ENCODE results near the gene FNIP2.
"Not testable (repeated sequence)": the region's sequence is repeated elsewhere in the genome, so short reads cannot be mapped to it uniquely, and the experiment has no call there.

FNIP2 gene

DNA sequence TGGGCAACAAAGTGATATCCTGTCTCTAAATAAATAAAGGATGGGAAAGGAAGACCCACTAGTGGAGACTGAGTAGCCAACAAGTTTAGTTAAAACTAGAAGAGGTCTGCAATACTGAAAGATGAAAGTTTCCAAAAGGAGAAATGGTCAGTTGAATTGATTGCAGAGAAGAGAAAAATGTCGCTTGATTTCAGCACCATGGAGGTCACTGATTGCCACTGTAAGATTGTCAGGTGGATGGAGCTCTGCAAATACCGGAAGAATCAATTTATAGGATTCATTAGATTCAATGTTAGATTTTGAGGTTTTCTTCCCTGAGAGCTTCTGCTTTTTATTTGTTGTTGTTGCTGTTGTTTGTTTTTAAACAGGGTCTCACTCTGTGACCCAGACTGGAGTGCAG is 5.4 kb upstream of the FNIP2 start:
- no peak for DNase-seq

DNA sequence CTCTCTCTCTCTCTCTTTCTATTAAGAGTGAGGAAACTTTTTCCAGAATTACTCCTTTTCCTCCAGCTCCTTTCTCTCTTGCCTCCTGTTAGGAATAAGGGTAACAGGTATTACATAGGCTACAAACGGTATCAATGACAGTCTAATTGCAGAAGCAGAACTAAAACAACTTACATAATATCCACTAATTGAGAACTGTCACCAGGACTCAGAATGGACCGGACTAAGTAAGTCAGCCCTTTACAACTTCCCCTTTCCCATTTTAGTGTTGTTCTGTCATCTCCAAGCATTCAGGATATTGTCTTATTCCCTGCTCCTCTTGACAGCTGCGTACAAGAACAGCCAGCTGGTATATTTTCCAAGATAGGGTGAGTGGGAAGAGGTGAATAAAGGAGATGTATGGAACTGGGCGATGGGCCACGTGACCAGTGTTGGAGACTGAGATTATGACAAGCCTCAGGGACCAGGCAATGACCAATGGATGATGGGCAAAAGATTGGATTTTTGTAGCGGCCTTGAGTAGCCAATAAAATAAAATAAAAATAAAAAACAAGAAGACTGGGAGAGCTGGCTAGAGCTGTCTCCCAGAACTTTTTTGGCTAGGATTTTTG is 2.3 kb upstream of the FNIP2 start:
- DNase-seq, result no peak

DNA sequence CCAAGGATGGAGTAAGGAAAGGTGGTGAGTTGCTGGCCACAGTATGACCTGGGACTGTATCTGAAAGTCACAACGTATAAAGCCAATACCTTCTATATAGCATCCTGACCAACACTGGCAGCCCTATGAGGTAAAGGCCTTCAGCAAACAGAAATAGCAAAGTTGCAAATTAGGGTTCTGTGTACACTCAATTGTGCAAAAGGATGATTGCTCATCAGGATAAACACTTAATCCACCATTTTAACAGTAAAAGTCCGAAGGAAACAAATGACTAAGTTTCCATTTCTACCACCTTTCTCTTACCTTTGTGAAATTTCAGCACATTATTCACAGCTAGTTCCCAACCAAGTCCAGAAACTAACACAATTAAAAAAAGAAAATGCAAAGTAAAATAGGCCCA is 1.4 kb upstream of the FNIP2 start:
- DNase-seq, result no peak

DNA sequence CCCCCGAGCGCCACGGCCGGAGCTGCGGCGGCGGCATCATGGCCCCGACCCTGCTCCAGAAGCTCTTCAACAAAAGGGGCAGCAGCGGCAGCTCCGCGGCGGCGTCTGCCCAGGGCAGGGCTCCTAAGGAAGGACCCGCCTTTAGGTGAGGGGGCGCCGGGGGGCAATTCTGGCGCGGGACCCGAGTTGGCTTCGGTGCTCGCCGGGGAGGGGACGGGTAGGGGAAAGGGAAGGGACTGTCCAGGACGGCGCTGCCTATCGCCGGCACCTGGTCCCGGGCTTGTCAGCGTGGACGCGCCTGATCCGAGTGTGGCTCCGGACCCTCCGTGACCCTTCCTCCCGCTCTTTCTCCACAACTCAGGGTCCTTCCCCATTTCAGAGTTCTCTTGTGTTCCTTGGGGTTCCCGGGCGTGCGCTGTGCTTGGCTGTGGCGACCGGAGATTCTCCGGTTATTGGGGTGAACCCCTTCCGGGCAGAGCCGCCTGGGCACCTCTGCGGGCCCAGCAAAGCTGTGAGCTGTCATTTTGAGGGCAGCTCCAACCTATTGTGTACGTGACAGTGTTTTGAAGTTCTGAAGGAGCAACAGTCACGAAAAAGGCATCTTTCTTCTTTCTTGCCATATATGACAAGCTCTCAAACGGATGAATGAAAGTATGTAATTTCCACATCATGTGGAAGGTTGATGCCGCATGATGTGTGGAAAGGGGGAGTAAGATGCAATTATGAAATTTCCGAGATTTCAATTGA is 522 bp downstream of the FNIP2 start:
- peak; percentile 24 for DNase-seq

DNA sequence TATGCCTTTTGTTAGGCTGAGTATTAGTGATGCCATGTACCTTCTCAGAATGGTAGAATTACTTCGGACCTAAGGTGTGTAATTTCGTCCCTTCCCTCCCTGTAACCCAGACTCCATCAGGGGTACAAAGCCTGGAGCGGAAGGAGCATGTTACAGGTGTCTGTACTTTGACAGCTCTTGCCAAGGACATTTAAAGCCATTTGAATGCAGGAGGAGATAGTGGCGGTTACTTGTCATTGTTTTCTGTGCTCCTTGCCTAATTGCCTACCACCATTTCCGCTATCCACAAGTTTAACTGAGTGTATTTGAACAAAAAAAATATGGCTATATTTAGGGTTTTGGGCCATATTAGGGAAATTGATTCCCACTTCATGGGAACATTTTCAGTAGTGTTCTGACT is 1.8 kb downstream of the FNIP2 start:
- DNase-seq, result no peak

DNA sequence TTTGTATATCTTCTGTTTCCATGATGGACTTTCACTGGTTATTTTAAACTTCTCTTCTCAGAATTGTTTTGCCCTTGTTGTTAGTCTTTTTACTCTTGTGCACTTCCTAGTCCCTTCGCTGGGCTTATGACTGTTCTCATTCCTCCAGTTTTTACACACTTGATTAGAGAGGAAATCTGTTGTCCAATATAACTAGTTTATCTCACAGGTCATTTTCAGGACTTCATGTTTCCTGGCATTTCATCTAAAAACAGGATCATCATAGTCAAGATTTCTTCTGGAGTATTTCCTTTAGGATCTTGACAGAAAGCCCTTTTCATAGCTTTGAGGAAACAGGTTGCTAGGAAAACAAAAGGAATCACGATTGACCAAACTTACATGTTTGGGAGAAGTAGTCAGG is 3.0 kb downstream of the FNIP2 start:
- no peak for DNase-seq

DNA sequence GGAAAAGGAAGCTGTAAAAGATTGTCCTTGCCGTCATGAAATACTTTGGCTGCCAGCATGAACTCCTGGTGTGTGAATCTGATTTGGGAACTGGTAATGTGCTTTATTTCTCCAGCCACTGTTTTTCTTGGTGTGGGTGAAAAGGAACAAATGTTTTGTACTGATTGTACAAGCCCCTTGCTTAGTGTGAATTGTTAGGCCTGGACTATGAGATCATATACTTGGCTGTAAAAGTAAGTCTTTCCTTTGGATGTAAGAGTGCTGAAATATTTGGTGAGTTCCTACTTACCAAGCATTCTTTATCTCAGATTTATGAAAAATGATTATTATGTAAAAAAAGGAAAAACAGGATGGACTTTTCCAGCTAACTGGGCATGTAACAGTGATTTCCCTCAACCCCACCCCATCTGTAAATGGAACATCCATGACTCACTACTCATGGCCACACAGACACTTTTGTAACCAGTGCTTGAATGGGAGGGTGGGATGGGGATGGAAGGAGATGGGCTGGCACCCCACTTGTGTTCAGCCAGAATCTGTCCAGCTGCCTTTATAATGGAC is 6.3 kb downstream of the FNIP2 start:
- peak; percentile 44 for DNase-seq

DNA sequence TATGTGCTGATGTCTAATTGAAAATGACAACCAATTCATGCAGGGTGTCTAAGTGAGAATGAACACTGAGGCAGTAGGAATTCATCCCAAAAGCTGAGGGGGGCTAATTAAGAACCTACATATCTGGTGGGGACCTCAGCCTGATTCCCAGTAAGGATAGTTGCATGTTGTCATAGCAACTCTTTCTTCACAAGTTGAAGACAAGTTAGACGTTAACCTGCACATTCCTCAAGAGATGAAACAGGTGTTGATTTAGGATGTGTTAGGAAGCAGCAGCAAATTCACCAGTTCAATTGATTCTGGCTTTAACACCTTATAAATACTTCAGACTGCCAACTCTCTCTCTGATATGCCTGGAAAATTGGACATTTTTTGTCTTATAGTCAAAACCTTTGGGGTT is 7.3 kb downstream of the FNIP2 start:
- DNase-seq, result no peak

DNA sequence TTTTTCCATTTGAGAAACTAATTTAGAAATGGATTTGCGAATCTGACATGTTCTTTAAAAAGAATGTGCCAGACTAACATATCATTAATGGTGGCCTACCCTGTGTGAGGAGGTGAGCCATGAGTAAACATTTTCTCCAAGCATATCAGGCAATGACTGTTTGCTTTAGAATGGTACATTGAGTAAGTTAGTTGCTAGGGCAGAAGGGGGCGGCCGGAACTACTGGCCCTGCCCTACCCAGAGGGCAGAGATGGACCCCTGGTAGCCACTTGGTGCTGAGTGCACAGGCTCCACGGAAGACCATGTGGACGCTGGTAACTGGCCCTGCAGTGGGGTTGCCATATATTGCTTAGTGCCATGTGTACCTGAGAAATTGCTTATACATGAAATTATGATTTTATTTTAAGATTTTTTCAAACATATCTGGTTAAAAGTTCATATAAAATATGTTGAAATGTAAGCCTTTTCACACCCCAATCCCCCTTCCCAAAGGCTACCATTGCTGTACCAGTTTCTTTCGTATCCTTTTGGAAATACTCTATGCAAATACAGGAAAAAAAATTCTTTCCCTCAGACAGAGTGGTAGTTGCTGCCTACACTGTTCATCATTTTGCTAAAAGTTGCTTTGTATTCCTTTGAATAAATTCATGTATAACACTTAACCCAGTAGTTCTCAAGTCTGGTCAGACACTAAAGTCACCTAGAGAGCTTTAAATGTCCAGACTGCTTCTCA is 8.8 kb downstream of the FNIP2 start:
- DNase-seq, result no peak

DNA sequence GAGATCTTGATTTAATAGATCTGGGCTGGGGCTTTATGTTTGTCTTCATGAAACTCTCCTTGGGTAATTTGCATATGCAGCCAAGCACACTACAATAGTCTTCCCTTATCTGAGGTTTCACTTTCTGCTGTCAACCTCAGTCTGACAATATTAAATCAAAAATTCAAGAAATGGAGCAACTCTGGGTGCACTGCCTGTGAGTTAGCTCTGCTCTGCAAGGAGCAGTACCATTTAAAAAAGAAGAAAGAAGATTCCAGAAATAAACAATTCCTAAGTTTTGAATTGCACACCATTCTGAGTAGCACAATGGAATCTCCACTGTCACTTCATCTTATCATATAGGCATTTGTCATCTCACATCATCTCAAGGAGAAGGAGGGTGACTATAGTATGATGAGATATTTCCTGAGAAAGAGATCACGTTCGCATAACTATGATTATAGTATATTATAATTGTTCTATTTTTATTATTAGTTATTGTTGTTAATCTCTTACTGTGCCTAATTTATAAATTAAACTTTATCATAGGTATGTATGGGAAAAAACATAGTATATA is 9.4 kb downstream of the FNIP2 start:
- no peak for DNase-seq

DNA sequence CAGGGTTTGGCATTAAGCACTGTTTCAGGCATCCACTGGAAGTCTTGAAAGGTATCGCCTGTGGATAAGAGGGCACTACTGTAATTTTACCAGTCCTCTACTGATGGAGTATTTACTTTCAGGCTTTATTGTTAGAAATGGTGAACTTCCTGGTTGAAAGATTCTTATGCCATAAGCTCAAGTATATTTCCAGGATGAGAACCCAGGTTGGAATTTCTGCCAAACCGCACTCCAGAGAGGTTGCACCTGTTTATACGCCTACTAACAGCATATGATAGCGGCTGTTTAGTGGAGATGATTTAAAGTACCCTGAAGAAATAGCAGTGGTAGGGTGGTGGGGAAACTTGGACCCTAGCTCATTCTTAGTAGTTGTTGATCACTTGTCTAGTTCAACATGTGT is 9.9 kb downstream of the FNIP2 start:
- no peak for DNase-seq

DNA sequence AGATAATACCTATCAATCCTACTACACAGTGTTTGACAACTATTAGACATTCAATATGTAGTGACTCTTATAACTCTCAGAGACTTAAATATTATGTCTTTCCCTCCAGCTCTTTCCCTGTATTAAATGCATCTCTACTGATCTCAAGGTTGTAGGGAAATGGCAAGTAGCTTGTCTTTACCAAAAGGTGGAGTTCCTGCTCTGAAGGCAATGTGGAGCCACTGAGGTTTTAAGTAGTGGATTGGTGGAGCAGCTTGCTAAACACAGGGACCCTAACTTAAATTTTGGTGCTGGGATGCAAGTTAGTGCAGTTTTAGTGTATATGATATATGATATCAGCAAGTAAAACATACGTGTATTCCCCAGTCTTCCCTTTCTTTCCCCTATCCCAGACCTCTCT is 13.1 kb downstream of the FNIP2 start:
- no peak for DNase-seq

DNA sequence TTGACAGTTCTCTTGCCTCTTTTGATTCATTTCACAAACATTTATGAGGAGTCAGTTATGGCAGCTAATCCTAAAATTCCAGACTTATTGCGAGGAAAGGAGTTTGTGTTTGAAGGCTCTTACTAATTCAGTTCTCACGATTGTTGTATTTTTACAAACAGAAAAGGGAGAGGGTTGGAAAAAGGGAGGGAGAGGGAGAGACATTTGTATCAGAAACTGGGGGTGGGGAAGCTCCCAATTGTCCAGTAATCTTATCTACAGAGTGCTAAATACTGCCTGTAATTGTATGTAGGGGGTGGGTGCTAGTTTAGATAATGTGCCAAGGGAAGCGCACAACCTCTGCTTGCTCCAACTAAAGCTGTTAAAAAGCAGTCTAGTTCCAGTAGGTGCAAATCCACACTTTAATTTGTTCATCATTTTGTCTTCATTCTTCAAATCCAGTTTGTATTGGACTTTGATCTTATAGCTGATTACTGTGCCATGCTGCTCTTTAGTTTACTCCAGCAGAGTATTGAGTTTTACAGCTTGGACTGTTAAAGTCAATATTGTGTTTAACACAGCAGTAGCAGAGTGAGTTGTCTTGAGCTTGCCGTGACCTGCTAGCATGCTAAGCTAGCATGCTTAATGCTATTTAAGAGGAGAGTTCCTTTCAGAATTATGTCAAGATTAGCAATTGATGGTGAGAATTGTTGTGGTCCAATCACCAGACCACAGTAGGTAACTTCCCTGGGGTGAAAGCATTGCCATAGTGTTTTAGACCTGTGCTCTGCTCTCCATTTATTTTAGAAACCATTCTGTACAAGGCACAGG is 13.9 kb downstream of the FNIP2 start:
- DNase-seq, result peak; percentile 38

DNA sequence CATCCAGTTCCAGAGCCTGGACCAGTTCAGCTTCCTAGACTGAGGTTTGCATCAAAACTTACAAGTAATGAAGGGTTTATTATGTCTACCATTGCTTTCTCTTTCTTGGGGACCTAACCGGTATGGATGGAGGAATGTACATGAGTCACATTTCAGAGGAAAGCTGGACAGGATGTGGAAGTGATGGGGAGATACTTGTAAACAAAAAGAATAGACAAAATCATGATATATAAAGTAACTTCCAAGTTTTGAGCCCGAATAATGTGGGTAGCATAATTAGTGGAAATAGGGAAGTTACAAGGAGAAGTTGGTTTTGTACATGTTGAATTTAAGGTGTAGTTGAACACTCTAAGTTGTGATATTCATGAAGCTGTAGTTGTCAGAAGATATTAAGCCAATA is 15.0 kb downstream of the FNIP2 start:
- DNase-seq, result peak; percentile 48

DNA sequence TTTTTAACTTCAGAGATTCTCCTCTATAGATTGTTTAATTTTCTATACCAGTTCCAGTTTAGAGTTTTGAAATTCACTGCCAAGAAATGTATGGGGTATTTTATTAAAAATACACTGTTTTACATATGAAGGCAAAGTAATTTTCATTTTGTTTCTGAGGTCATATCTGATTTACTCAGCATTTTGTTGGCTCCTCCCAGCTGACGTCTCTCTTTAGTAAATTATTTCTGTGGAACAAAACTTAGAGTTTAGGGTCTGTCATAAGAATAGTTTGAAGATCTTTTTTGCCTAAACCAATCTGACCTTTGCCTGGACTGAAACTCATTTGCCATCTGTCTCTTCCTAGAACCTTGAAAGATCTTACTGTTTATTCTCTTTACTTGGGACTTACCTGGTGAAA is 16.9 kb downstream of the FNIP2 start:
- DNase-seq, result no peak

DNA sequence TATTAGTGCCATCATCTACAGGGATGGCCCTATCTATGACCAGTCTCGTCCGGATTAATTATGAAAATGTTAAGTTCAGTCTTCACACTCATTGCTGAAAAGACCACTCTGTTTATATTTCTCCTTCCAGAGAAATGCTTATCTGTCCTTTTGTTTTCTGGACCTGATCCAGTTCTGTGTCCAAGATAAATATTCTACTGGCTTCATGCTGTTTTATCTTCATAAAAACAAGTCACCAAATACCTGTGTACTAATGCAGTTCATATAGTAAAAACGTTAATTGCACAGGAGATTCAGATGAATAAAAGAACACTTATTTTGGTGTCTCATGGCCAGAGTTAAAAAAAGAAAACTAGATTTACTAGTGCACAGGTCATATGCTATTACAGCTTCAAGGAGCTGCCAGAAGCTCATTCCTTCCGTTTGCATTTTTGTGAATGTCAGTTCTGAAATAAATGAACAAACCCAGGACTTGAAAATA is 17.3 kb downstream of the FNIP2 start:
- no peak for DNase-seq

DNA sequence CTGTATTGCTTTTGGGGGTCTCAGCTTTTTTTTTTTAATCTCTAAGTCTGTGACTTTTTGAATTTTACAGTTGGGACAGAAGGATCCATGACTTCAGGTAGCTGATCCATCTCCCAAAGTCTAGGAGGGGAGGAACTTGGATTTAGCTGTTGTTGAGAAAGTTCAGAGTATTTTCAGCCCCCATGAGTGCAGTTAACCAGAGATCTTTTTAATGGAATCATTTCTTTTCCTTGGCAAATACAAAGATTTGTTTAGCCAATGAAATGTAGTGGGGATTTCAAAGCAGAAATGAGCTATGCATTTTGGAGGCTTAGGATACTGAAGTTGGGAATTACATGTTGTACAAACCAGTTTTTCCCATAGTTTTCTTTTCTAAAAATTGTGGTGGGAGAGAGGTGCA is 18.1 kb downstream of the FNIP2 start:
- no peak for DNase-seq

DNA sequence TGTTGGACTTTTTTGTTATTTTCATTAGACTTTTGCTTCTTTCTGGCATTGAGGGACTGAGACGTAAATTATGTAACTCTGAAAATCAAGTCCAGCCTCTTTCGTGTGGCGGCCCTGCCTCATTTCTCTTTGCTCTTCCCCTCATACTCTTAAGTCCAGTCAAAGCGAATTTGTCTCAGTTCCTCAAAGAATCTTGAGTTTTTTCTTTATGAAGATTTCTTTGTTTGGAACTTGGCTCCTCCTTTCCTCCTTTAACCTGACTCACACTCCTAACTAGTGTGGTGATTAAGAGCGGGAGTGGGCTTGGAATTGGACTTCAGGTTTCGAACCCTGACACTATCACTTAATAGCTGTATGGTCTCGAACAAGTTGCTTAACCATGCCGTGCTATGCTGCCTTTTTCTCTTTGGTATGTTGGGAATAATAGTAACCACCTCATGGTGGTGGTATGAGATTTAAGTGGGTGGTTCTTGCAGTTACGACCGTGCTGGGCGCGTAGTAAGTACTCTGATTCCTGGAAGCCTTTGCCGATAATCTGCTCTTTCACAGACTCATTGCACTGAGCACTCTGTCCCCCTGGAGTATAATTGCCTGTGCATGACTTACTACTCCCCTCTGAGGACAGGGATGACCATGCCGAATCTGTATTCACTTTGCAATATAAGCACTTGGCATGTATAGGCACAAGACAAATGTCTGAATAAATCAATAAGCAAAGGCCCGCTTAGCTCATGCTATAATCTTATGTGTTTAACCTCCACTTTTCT is 19.1 kb downstream of the FNIP2 start:
- no peak for DNase-seq

DNA sequence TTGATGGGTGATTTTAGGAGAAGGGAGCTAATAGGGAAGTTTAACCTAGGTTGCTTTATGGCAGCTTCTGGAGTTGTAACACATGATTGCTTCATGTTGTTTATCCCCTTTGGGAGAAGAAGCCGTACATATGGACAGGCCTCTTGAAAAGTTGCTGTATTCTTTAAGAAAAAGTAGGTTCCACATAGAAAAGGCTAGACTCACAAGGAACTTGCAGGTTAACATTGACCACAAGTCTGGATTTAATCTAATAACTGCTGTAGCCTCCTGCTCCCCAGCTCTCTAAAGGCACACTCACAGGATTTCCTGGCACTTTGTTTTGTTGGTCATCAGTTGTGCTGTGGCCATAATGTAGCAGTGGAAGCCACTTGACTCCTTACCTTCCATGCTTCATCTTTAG is 19.7 kb downstream of the FNIP2 start:
- no peak for DNase-seq

DNA sequence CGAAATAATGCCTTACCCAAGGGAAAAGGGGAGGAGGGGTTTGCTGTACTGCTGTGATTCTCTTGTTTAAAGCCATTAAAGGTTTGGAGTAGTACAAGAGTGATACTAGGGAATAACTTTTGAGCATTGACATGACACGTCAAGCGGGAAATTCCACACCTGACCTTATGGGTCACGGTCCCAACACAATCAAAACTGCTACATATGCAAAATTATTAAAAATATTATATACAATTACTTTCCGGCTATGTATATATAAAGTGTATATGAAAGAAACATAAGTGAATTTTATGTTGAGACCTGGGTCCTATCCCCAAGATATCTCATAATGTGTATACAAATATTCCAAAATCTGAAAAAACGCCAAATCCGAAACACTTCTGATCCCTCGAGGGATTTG is 21.0 kb downstream of the FNIP2 start:
- DNase-seq, result no peak

DNA sequence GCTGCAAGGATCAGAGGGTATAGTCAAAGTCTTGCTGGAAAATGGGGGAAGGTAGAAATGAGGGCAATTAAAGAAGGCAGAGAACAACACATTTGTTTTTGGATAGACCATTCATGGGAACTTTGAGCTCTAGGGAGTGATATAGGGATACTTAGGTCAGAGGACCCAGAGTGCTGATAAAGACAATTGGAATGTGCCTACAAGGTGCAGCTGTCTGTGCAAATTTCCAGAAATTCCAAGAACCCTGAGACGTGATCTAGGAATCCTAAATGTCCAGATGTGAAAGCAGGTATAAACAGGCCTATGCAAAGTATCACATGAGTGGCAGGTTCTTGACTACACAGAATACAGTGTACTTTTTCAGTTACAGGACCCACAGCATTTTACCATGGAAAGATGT is 24.2 kb downstream of the FNIP2 start:
- DNase-seq, result no peak

DNA sequence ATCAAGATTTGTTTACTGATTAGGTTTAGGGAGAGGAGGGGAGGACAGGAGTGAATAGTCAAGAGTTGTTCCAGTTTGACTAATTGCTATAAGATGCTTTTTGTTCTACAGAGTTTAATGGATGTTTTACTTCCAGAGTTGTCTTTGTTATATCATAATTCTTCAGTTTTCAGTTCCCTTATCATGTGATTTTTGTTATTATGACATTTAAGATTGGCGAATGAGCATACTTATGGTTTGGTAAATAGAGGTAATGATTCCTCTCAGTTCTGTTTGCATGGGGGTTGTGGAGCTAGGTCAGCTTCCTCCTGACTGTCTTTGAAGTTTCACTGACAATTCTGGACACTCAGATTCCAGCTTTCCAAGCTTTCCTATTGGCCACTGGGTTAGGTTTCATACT is 24.6 kb downstream of the FNIP2 start:
- not testable (repeated sequence) for DNase-seq
